Esophagus squamous epithelium (tissue), 5 donors: Measurements from ENCODE around the gene SVOPL. TPM values are rescaled to one million over a fixed set of nuclear protein-coding genes. Genes with fewer than 3 reads are reported as not detected.

ENCODE experiments used
- DNase-seq: peaks from one replicate; lab custom pipeline; 2025; lab: John Stamatoyannopoulos, UW
- H3K27ac ChIP-seq, 4 donors: fragments of 200-600 bp; sonication (generic); one replicate each; pipeline ENCODE4 v1.5.1; 2016 to 2019; ENCODE audit warnings: mild to moderate bottlenecking in 1 of 4
- H3K27me3 ChIP-seq, 4 donors: fragments of 200-600 bp; sonication (generic); 1 replicate in 3 of 4; 2 replicates in 1 of 4; pipeline versions ENCODE4 v1.5.1 to v1.6.0; 2017 to 2021; ENCODE audit warnings: antibody characterized with exemption in 1 of 4
- H3K36me3 ChIP-seq, 3 donors: fragments of 200-600 bp; sonication (generic); one replicate each; pipeline ENCODE4 v1.5.1; 2016 to 2019
- H3K4me1 ChIP-seq, 3 donors: fragments of 200-600 bp; sonication (generic); one replicate each; pipeline ENCODE4 v1.5.1; 2017 to 2019
- H3K4me3 ChIP-seq, 4 donors: fragments of 200-600 bp; sonication (generic); 1 replicate in 3 of 4; 2 replicates in 1 of 4; pipeline ENCODE4 v1.5.1; 2016 to 2019; ENCODE audit warnings: mild to moderate bottlenecking in 2 of 4, moderate library complexity in 1 of 4
- H3K9me3 ChIP-seq, 3 donors: fragments of 200-600 bp; sonication (generic); one replicate each; pipeline ENCODE4 v1.5.1; 2016 to 2019
- POLR2A ChIP-seq, 4 donors: fragments of 450-650 bp; IDR thresholded peaks; one replicate each; pipeline ENCODE4 v1.6.1; 2017; ENCODE audit warnings: antibody characterized with exemption in 4 of 4, mild to moderate bottlenecking in 4 of 4, moderate library complexity in 3 of 4
- WGBS, 2 donors: methylation state at CpG; one replicate each; pipeline ENCODE4 v1.1.5; 2018; 5-methylcytosine and 5-hydroxymethylcytosine counted together
- intact Hi-C: fragments of 100-400 bp; cut with DNase I; formaldehyde crosslinking; loops from one replicate; pipeline ENCODE4 v1.15.0; 2022
- total RNA-seq, 4 donors: library from RNA; depleted of rRNA; stranded (reverse); fragments of >200 nt; gene quantifications; one replicate each; pipeline ENCODE4 v1.1.0, GENCODE V29; 2016
- TF ChIP-seq, protein P1 (sequence below), 6 experiments: fragments of 450-650 bp in 4 of 6; fragments of 200-600 bp in 2 of 6; sonication (generic) in 2 of 6; IDR thresholded peaks; one replicate each; pipeline ENCODE4 v1.5.1; 2016 to 2019; ENCODE audit warnings: antibody characterized with exemption in 6 of 6, mild to moderate bottlenecking in 4 of 6, moderate library complexity in 4 of 6
- donor health status: DM: yes; HTN: yes; CAD: no.

The SVOPL gene
- total RNA-seq, 4 donors from 2014 or later: 0.18 TPM; not detected in 3

DNA sequence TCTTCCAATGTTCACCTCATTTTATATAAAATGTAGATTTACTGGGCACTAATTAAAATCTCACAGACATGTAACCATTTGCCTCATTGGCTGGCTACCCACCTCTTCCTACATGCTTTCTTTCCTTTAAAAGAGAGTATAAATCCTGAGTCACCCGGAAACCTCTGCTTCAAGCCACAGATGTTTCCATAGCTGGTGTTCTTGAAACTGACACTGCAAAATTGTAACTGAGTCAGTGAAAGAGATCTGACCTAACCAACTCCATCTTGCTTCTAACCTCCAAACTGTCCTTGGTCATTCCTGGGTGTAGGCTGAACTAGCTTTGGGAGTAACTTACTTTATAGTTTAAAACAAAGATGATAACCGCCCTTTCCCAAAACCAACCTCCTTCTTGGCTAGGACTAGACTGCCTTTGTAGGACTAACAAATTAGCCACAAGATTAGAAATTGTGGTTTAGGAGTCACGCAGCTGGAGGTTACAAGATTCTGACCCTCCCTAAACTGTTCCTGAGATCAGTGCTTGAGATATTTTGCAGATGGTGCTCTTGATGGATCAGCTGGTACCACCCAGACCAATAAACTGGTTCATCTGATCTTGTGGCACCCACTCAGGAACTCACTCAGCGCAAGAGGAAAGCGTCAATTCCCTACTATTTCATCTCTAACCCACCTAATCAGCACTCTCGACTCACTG, 33.5 kb downstream of the SVOPL start:
- no peak for DNase-seq
- Histone ChIP-seq H3K27me3 (peaks cover 0 to 24% (median 0%) of the 10 kb centered on the region in 4 donors), H3K27ac (no peak overlapping the region), H3K36me3 (no peaks in the 10 kb centered on the region), H3K4me3 (no peak overlapping the region), H3K4me1 (peaks cover 0 to 12% (median 4%) of the 10 kb centered on the region in 3 donors), H3K9me3 (no peaks in the 10 kb centered on the region)
- TF ChIP-seq, protein P1, sequence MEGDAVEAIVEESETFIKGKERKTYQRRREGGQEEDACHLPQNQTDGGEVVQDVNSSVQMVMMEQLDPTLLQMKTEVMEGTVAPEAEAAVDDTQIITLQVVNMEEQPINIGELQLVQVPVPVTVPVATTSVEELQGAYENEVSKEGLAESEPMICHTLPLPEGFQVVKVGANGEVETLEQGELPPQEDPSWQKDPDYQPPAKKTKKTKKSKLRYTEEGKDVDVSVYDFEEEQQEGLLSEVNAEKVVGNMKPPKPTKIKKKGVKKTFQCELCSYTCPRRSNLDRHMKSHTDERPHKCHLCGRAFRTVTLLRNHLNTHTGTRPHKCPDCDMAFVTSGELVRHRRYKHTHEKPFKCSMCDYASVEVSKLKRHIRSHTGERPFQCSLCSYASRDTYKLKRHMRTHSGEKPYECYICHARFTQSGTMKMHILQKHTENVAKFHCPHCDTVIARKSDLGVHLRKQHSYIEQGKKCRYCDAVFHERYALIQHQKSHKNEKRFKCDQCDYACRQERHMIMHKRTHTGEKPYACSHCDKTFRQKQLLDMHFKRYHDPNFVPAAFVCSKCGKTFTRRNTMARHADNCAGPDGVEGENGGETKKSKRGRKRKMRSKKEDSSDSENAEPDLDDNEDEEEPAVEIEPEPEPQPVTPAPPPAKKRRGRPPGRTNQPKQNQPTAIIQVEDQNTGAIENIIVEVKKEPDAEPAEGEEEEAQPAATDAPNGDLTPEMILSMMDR (IDR thresholded peaks at IDR 0.05): no peak
- TF ChIP-seq POLR2A (IDR thresholded peaks at IDR 0.05): no peak
- intact Hi-C loops: no loop called here
- WGBS, 2 donors: 80 to 83% methylated on average over 5 to 6 of the region's 6 CpGs

DNA sequence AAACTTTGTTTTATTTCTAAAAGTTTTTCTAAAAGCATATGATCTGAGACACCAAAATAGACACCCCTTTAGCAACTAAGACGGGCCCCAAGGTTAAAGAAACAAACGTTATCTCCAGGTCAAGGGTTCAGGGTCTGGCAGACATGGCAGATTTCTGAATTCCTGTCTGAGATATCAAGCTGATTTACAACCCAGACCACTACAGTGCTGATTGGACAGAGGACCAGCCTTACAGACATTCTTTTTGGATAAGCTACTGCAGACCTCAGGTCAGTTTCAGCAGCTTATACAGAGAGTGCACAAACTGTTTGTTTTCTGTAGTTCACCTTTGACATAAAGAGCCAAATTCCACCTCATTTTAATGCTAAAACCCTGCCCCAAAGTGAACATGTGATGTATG, 34.8 kb downstream of the SVOPL start:
- DNase-seq: no peak
- Histone ChIP-seq H3K36me3 (no peaks in the 10 kb centered on the region), H3K27me3 (peaks cover 0 to 34% (median 0%) of the 10 kb centered on the region in 4 donors), H3K9me3 (no peaks in the 10 kb centered on the region), H3K4me1 (peaks cover 0 to 12% (median 4%) of the 10 kb centered on the region in 3 donors), H3K4me3 (no peak overlapping the region), H3K27ac (no peak overlapping the region)
- 22 to 26% methylated on average over 2 of the region's 2 CpGs for WGBS, 2 donors
- TF ChIP-seq, protein P1 (IDR thresholded peaks at IDR 0.05): no peak
- no peak for TF ChIP-seq POLR2A (IDR thresholded peaks at IDR 0.05)
- intact Hi-C loops: no loop called here

DNA sequence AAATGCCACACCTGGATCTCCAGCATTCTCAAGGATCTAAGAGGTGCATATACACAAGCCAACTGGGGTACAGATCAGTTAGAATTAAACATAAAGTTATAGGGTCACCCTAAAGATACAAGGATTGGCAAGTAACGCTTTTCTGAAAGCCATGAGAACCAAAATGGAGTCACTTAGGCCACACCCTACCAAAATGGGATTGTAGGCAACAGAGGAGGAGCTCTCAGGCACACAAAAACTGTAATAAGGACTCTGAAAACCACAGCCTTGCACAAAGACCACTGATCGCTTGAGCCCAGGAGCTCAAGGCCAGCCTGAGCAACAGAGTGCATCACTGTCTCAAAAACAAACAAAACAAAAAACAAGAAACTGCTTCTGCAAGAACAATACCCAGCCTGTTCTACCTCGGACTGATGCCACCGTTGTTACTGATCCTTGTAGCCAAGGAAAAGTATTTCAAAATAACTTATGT, 35.5 kb downstream of the SVOPL start:
- TF ChIP-seq, protein P1 (IDR thresholded peaks at IDR 0.05): no peak
- Histone ChIP-seq H3K27me3 (peaks cover 0 to 34% (median 0%) of the 10 kb centered on the region in 4 donors), H3K27ac (no peak overlapping the region), H3K4me3 (no peak overlapping the region), H3K4me1 (peaks cover 0 to 12% (median 4%) of the 10 kb centered on the region in 3 donors), H3K9me3 (no peaks in the 10 kb centered on the region), H3K36me3 (no peaks in the 10 kb centered on the region)
- no peak for DNase-seq
- intact Hi-C loops: no loop called here
- 65 to 66% methylated on average over 4 of the region's 4 CpGs for WGBS, 2 donors

DNA sequence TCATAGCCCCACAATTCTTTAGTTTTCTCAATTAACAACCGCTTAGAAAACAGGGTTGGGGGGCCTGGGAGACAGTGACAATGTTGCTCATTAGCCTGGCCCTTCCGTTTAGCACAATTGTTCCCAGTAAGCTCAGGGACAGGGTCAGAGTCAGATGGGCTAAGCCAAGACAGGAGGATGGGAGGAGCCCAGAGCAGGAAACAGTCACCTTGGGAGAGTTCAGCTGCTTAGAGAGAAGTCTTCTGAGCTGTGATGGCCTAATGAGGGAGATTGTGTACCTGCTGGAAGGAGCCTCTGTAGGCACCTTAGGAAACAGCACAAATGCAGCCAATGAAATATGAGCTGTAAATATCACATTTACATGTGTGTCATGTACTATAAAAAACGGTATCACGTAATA, 35.9 kb downstream of the SVOPL start:
- Histone ChIP-seq H3K4me3 (no peak overlapping the region), H3K4me1 (peaks cover 0 to 12% (median 4%) of the 10 kb centered on the region in 3 donors), H3K27ac (no peak overlapping the region), H3K27me3 (peaks cover 0 to 34% (median 0%) of the 10 kb centered on the region in 4 donors), H3K36me3 (no peaks in the 10 kb centered on the region), H3K9me3 (no peaks in the 10 kb centered on the region)
- 83 to 100% methylated on average over 2 to 3 of the region's 4 CpGs for WGBS, 2 donors
- intact Hi-C loops: no loop called here
- no peak for TF ChIP-seq POLR2A (IDR thresholded peaks at IDR 0.05)
- TF ChIP-seq, protein P1 (IDR thresholded peaks at IDR 0.05): no peak
- no peak for DNase-seq
